Coronary artery (tissue), 2 donors: Measurements from ENCODE around the gene PLXNA4.

Experiments used
- DNase-seq: peaks from one replicate; pipeline ENCODE4 v3.0.0-alpha.2; 2017; ENCODE audit warnings: low spot score
- H3K27ac ChIP-seq, 2 donors: fragments of 200-600 bp; sonication (generic); one replicate each; pipeline ENCODE4 v1.5.1; 2016 to 2019
- H3K4me3 ChIP-seq: fragments of 200-600 bp; sonication (generic); 2 replicates; pipeline ENCODE4 v1.5.1; 2016; ENCODE audit warnings: mild to moderate bottlenecking, moderate library complexity
- CTCF ChIP-seq: fragments of 200-600 bp; sonication (generic); IDR thresholded peaks from one replicate; pipeline ENCODE4 v1.5.1; 2019; ENCODE audit warnings: antibody characterized with exemption

Gene PLXNA4

GRCh38 chr7:132436121-132436520 is 140.1 kb downstream of the PLXNA4 start:
- no peak for DNase-seq
- TF ChIP-seq CTCF: no peak
- Histone ChIP-seq H3K27ac (no peak overlapping the region), H3K4me3 (no peak overlapping the region)

GRCh38 chr7:132435016-132435990 is 141.0 kb downstream of the PLXNA4 start:
- H3K27ac ChIP-seq: no peak overlapping the region
- DNase-seq: no peak
- no peak for TF ChIP-seq CTCF
- no peak overlapping the region for H3K4me3 ChIP-seq

DNA sequence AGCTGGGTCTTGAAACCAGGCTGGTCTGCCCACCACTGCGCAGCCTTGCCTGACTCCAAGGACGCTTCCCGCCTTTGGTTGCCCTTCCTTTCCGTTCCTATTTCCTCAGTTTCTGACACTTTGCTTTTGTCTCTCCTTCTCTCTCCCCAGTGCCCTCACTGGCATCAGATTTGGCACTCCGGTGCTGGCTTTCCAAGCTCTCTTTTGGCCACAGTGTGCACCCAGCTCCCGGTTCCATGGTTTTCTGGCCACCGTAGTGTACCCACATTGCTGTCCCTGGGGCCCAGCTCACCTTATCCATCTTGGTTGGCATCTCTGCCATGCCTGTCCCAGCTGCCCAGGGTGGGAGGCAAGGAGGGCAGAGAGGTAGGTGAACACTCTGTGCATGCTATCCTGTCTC is 142.2 kb downstream of the PLXNA4 start:
- no peak for DNase-seq
- H3K4me3 ChIP-seq: no peak overlapping the region
- no peak overlapping the region for H3K27ac ChIP-seq
- no peak for TF ChIP-seq CTCF

DNA sequence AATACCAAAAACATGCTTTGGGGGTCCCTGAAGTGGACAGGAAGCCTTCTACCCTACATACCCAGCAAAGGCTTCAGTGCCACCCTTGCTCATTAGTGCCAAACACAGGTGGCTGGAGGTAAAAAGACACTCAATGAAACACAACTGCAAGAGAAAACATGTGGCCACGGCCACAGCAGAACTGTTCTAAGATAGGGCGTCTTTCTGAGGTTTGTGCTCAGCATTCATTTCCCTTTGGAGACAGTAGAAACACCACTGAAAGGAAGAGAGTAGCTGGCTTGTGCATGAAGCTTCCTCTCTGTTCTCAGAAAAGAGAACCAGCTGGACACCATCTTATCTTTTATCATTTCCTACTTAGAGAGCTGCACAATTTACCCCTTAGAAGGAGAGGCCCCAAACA is 143.0 kb downstream of the PLXNA4 start:
- Histone ChIP-seq H3K27ac (no peak overlapping the region), H3K4me3 (no peak overlapping the region)
- no peak for TF ChIP-seq CTCF
- no peak for DNase-seq

DNA sequence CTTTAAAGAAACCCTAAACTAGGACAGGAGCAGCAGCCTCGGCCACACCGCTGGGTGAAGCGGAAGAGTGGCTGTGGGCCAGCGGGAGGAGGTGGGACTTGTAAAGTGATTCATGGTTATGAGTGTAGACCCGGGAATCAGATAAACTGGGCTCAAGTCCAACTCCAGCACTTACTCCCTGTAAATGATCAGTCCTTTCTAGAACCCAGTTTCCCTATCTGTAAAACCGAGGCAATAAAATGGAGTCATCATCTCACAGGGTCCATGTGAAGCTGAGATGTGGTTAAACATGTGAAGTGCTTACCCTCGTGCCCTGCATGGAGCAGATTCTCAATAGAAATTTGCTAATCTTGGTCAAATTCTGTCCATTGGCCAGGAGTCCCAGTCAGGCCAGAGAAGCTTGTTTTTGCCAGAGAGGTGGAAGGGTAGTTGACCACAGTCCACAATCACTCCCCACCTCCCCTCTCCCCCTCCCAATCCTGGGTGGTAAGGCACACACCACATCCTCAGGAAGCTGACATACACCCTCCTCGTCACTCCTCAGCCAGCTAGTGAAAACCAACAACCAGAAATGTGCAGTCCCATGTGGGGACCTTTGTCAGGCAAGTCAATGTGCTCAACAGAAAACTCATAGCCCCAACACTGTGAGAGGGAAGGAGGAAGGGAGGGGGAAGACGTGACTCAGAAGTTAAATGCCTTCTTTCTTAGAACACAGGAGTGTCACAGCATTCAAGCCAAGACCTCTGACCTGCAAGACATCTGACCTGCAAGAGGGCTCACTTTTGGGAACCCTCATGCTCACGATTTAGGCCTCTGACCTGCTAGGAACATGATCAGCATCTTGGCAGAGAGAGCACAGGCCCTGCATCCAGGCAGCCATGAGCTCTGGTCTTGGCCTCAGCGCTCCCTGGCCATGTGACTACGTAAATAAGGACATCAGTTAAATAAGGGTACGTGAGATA is 145.1 kb downstream of the PLXNA4 start:
- TF ChIP-seq CTCF: no peak
- no peak for DNase-seq
- peak overlapping the region in 1 of 2 donors; percentile 60 for H3K27ac ChIP-seq
- H3K4me3 ChIP-seq: no peak overlapping the region

DNA sequence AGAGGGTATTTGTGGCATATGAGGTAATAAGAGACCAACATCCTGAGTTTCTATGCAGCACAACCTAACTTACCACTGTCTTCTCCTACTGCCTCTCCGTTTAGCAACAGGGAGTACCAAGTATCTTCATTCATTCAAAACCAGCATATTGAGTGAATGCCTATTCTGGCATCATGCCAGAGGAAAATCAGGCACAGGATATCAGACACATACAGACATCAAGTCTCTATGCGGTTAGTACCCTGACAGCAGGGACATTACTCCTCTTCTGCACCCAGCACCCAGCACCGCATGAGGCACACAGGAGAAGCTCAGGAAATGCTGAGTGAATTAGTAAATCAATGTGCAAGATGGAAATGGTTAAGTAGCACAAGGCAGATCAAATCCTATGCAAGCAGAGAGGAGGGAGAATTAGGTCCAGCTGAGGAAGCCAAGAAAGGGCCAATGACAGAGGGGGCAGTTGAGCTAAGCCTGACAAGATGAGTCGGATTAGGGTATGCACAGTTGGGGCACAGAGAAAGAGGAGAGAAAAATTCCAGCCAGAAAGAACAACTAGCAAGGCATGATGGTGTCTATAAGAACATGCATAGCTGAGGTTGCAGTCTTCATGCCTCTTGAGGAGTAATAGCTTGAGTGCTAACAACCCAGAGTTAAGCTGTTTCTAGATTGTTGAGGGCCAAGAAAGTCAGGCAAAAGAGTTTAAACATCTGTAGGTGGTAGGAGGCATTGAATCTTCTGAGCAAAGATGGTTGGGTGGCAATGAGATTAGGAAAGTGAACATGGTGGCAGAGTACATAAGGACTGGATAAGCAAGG is 146.0 kb downstream of the PLXNA4 start:
- no peak for DNase-seq
- no peak for TF ChIP-seq CTCF
- H3K4me3 ChIP-seq: no peak overlapping the region
- H3K27ac ChIP-seq: peak overlapping the region in 1 of 2 donors; percentile 60
